Neuron (in vitro differentiated cells): Measurements from ENCODE around the gene CHRNA4.

Experiments used
- H2AFZ ChIP-seq: one replicate; pipeline ENCODE4 v1.6.1; 2013; ENCODE audit warnings: low read depth, mild to moderate bottlenecking, inconsistent platforms, low read length, moderate library complexity
- H3K27me3 ChIP-seq: one replicate; pipeline ENCODE4 v1.6.1; 2013; ENCODE audit warnings: low read length; ENCODE audit not compliant: insufficient read depth
- H3K36me3 ChIP-seq: one replicate; pipeline ENCODE4 v1.6.1; 2013; ENCODE audit warnings: low read length; ENCODE audit not compliant: insufficient read depth
- H3K4me1 ChIP-seq: one replicate; pipeline ENCODE4 v1.6.1; 2013; ENCODE audit warnings: low read length; ENCODE audit not compliant: insufficient read depth
- H3K4me3 ChIP-seq: 2 replicates; pipeline ENCODE4 v1.5.1; 2013; ENCODE audit warnings: mild to moderate bottlenecking, low read length, moderate library complexity
- H3K9me3 ChIP-seq: one replicate; pipeline ENCODE4 v1.6.1; 2013; ENCODE audit warnings: low read length

The CHRNA4 gene

DNA sequence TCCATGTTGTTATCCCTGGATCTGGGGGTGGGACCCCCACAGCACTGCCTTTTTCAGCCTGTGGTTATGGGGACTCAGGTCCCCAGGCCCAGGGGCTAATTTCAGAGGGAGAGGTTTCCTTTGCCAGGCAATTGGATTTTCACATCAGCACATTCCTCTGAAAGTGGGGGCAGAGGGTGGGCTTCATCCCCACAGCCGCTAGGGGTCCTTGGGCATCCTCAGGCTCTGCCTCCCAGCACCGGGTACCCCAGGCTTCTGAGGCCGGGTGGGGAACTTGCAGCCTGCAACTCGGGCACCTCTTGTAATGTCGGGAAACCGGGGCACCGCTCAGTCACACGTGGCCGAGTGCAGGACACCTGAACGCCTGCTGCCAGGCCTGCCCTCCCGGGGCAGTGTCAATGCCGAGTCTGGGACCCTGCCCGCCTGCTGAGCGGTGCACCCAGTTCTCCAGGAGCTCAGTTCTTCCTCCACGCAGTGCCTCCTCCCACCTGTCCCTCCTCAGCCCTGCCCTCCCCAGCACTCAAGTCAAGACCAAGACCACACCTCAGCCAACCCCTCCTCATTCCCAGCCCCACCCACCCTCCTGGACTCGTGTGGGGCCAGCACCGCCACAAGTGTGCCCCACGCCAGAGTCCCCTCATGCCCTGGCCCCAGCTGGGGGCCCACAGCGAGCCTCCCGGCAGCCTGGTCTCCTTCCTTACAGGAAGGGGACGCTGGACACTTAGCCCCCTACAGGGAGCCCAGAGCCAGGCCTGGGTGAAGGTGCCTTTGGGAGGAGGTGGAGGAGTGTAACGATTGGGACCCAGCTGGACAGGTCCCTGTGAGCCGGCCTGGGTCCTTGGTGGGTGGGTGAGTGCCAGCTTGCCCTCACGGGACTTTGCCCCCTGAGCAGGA is 8.8 kb upstream of the CHRNA4 start:
- H3K4me3 ChIP-seq, result no peak overlapping the region
- H3K4me1 ChIP-seq, result peaks cover 25% of the 10 kb centered on the region
- H2AFZ ChIP-seq, result no peak overlapping the region
- H3K9me3 ChIP-seq, result no peaks in the 10 kb centered on the region
- H3K36me3 ChIP-seq, result no peaks in the 10 kb centered on the region
- peaks cover 12% of the 10 kb centered on the region for H3K27me3 ChIP-seq

DNA sequence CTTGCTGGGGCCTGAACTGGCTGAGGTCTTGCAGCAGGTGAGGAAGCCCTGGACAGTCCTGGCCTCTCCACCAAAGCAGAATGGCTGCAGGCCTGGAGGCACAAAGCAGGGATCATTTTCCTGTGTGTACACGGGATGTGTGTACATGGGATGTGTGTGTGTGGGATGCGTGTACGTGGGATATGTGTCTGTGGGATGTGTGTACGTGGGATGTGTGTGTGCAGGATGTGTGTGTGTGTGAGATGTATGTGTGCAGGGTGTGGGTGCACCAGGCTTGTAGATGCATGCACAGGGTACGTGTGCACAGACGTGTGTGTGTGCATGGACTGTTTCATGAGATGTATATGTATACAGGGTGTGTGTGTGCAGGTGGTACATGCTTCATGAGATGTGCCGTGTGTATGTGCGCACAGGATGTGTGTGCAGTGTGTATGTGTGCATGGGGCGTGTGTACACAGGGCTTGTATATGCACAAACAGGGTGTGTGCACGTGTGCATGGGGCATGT is 7.9 kb upstream of the CHRNA4 start:
- no peaks in the 10 kb centered on the region for H3K36me3 ChIP-seq
- peaks cover 30% of the 10 kb centered on the region for H3K4me1 ChIP-seq
- H2AFZ ChIP-seq, result no peak overlapping the region
- H3K27me3 ChIP-seq, result peaks cover 12% of the 10 kb centered on the region
- no peak overlapping the region for H3K4me3 ChIP-seq
- no peaks in the 10 kb centered on the region for H3K9me3 ChIP-seq

DNA sequence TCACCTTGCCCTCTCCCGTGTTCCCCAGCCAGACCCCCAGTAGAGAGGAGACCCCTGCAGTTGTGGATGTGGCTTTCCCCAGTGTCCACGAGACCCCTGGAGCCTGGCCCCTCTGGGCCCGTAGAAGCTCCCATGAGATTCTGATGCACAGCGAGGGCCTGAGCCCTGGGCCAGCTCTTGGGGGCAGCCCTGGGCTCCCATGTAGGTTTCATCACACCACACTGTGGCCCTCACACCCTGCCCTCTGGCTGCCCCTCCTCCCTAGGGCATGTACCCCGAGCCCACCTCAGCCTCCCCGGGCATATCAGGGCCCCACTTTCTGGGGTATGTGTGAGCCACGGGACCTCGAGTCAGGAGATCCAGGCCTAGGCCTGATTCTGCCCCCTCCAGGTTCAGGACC is 7.0 kb upstream of the CHRNA4 start:
- H3K4me3 ChIP-seq, result no peak overlapping the region
- no peaks in the 10 kb centered on the region for H3K9me3 ChIP-seq
- H3K27me3 ChIP-seq, result peaks cover 11% of the 10 kb centered on the region
- H2AFZ ChIP-seq, result no peak overlapping the region
- H3K36me3 ChIP-seq, result no peaks in the 10 kb centered on the region
- H3K4me1 ChIP-seq, result peaks cover 39% of the 10 kb centered on the region

DNA sequence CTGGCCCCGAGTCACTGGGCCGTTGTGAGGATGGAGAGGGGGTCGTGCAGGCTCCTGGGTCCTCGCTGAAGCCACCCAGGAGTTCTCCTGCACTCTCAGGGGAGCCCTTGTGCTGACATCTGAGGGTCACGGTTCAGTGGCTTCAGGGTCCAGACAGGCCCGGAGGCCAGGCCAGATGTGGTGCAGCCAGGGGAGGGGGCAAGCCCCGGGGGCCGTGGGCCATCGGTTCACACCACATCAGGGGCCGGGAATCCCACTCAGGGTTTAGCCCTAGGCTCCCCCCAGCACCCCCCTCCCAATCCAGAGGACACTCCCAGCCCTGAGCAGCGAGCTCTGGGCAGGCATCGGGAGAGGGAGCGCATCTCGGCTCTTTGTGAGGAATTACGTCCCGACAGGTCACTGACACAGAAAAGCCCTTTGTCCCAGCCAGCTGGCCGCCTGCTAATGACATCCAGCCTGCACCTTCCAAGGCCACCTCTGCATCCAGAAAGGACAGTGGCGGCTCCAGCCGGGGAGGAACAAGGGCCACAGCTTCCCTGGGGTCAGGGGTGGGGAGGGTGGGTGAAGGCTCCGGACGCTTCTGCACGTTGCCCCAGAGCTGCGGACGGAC is 6.4 kb upstream of the CHRNA4 start:
- H3K9me3 ChIP-seq, result no peaks in the 10 kb centered on the region
- peaks cover 17% of the 10 kb centered on the region for H3K27me3 ChIP-seq
- H3K36me3 ChIP-seq, result no peaks in the 10 kb centered on the region
- H2AFZ ChIP-seq, result no peak overlapping the region
- no peak overlapping the region for H3K4me3 ChIP-seq
- H3K4me1 ChIP-seq, result peaks cover 45% of the 10 kb centered on the region

DNA sequence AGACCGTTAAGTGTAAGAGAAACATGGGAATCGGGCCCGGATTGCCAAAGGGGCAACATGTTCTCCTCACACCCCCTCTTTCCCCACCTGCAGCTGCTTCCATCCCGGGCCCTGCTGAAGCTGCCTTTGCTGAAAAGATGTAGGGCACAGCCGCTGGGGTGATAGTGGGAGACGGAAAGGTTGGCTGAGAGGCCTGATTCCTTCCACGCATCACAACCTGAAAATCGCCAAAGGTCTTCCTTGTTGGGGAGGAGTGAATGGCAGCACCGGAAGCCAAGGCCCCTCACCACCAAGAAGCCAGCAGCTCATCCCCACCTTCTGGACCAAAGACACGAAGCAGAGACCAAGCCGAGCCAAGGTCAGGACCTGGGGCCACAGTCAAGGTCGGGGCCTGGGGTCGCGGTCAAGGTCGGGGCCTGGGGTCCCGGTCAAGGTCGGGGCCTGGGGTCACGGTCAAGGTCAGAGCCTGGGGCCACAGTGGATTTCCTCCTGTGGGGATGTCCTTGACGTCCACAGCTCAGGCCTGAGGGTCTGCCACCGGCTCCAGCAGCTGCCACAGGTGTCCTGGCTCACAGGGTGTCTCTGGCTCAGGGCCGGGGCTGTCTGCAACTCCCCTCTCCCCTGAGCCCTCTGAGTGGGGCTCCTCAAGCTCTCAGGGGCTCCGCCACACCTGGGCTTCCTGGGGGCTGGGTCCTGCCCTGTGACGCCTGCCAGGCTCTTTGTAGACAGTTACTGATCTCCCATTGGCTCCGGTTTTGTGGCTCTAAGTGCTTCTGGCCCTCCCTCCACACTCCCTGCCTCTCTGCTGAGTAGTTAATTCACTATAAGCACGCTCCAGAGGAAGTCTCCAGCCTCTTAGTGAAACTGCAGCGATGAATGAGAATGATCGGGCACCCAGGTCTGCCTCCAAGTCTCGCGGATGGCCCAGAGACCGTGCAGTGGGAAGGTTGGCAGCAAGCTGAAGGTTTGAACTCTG is 5.5 kb upstream of the CHRNA4 start:
- Histone ChIP-seq H2AFZ (no peak overlapping the region), H3K4me3 (no peak overlapping the region), H3K27me3 (peaks cover 20% of the 10 kb centered on the region), H3K36me3 (no peaks in the 10 kb centered on the region), H3K4me1 (peaks cover 48% of the 10 kb centered on the region), H3K9me3 (no peaks in the 10 kb centered on the region)

DNA sequence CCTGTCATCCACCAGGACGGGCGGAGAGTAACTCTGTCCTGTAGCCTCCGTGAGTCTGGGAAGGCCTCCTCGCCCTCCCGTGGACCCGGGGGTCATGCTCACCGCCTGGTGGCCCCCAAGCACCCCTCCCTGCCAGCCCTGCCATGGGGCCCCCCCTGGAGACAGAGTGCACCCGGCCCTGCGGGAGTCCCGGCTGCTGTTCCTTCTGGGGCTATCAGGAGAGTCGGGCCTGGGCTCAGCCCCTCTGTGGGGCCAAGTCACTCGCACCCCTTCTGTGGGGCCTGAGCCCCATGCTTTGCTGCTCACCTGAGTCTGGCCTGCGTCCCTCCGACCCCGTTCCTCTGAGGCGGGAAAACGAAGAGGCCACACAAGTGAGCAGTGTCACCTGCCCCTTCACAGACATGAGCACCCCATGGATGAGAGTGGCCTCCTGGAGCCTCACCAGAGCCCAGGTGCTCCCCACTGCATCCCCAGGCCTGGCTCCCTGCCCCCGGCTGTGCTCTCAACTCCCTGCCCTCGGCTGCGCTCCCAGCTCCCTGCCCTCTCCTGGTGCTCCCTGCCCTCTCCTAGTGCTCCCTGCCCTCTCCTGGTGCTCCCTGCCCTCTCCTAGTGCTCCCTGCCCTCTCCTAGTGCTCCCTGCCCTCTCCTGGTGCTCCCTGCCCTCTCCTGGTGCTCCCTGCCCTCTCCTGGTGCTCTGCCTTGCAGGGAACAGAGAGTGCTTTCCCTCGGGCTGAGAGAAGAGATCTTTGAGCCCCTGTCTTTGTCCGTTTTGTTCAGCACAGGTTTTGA is 4.6 kb upstream of the CHRNA4 start:
- Histone ChIP-seq H3K27me3 (peaks cover 22% of the 10 kb centered on the region), H3K4me1 (peaks cover 51% of the 10 kb centered on the region), H2AFZ (no peak overlapping the region), H3K9me3 (no peaks in the 10 kb centered on the region), H3K36me3 (no peaks in the 10 kb centered on the region), H3K4me3 (no peak overlapping the region)

DNA sequence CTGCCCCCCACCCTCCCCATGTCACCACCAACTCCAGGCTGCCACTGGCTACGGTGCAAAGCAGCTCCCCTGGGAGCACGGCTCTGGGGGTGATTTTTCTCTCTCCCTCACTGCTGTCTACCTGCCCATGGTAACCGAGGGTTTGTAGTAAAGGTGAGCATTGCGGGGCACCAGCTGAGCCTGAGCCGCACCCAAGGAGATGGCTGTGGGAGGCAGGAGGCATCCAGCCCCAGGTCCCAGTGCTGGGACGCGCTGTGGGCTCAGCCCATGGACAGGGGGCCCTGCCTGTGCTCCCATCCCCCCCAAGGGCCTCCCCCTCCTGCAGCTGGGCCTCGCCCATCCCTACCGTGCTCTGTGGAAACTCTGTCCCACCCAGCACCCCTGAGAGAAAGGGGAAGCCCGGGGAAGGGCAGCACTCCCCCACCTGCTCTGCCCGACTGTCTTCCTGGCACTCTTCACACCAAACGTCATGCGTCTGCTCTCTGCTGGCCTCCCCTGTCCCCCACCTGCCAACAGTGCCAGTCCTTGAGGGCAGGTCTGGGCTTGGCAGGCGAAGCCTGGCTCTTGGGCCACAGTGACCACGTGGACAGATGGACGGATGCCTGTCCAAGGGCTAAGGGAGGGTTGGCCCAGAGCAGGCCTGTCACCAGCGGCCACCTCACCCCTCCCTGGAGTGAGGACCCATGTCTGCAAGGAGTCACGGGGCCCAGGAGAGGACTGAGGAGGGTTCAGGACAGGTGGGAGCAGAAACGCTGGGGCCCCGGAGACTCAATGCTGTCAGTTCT is 3.8 kb upstream of the CHRNA4 start:
- Histone ChIP-seq H3K4me3 (no peak overlapping the region), H3K36me3 (no peaks in the 10 kb centered on the region), H3K4me1 (peaks cover 56% of the 10 kb centered on the region), H3K9me3 (no peaks in the 10 kb centered on the region), H3K27me3 (peaks cover 30% of the 10 kb centered on the region), H2AFZ (no peak overlapping the region)

DNA sequence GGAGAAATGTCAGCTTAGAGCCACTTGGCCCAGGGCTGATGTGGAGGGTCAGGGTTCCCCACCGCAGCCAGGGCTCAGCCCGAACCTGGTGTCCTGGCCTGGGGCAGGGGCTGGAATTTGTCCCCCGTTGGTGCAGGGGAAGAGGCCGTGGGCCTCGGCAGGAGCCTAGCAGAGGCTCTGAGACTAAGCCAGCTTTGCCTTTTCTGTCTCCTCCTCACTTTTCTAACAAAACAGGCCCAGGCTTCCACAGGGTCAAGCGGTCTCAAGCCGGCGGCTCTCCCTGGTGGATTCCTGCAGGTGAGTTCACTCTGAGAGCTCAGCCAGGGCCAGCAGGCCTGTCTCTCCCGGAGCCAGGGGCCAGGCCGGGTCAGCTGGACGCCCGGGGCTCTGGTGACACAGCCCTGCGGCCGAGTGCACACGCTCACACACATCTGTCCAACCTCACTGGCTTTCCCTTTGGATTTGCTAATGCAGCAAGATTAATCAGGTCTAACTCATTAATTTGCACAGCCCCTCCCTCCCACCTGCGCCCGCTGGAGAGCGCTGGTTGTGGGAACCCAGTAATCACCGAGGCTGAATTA is 2.9 kb upstream of the CHRNA4 start:
- Histone ChIP-seq H3K4me1 (peaks cover 56% of the 10 kb centered on the region), H3K27me3 (peaks cover 39% of the 10 kb centered on the region), H2AFZ (no peak overlapping the region), H3K9me3 (no peaks in the 10 kb centered on the region), H3K36me3 (no peaks in the 10 kb centered on the region), H3K4me3 (no peak overlapping the region)

DNA sequence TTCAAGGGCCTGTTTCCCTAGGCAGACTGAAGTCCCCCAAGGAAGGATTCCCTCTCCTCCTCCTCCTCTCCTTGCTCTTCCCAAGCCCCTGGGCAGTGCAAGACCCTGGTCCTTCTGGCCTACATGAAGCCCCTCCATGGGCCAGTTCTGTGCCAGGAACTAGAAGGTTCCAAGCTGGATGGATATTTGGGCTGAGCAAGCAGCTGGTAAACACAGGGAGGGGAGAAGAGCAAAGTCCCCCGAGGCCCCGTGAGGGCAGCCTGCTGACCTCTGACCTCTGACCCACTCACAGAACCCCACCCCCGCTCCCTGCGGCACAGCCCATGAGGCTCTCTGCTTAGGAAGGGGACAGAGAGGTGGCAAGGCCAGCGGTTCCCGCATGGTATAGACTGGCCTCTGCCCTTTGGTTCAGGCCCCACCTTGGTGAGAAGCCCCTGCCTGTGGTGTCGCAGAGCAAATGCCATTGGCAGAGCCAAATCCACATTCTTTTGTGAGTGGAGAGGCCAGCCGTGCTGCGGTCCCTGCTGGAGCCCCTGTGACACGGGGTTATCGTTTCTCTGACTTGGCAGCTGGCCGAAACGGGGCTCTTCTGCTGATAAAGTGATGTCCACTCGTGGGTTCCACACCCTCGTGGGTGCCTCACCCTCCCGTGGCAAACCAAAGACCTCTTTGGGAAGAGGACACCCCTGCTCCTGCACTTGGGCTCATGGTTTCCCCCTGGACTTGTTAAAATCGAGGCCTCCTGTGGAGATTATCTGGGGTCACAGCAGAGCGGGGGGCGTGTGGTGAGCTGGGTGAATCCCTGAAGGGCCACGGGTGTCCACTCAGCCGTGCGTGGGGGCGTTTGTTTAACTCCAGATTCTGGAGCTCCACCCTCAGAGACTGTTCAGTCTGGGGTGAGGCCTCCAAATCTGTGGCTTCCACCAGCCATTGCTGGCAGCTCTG is 2.1 kb upstream of the CHRNA4 start:
- Histone ChIP-seq H3K4me1 (peaks cover 50% of the 10 kb centered on the region), H3K9me3 (no peaks in the 10 kb centered on the region), H3K36me3 (no peaks in the 10 kb centered on the region), H2AFZ (no peak overlapping the region), H3K27me3 (peaks cover 42% of the 10 kb centered on the region), H3K4me3 (no peak overlapping the region)

DNA sequence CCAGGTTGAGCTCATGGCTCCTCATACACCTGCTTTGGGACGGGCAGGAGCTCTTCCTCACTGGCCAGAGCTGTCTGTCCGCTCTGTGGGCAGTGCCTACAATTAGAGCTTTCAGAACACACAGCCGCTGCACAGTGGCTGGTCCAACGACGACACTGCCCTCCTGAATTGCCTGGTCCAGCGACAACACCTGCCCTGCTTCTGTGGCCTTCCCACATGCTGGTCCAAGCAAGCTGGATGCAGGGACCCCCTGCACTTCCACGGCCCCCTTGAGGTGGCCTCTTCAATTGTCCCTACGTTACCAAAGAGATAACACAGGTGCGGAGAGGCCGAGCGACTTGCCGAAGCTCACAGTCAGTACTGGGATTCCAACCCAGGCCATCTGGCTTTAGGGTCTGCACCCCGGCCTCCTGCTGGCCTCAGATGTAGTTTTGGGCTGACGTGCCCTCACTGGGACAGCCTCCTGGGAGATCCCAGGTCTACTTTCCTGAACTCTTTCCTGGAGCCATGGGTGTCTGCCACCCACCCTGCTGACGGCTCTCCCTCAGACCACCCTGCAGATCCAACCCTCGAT is 1.4 kb upstream of the CHRNA4 start:
- Histone ChIP-seq H3K36me3 (no peaks in the 10 kb centered on the region), H3K4me1 (peaks cover 44% of the 10 kb centered on the region), H3K27me3 (peaks cover 49% of the 10 kb centered on the region), H3K4me3 (no peak overlapping the region), H2AFZ (no peak overlapping the region), H3K9me3 (no peaks in the 10 kb centered on the region)
